RWPE1 (cell line): ENCODE results near the gene OR5AC2.
A peak's percentile ranks its signal among the peaks of the same experiment; 100 is the strongest.

Experiments used
- CTCF ChIA-PET: fragments of 350-600 bp; sonication (Branson Sonifier 250); formaldehyde crosslinking; extraction: SDS; loops from one replicate; lab custom pipeline; 2021; lab: Yijun Ruan, JAX
- POLR2A ChIA-PET: fragments of 400-600 bp; formaldehyde crosslinking; extraction: SDS; loops from one replicate; lab custom pipeline; 2020; ENCODE audit warnings: antibody characterized with exemption; ENCODE audit not compliant: low non-redundant PET; lab: Yijun Ruan, JAX
- DNase-seq: peaks from one replicate; pipeline ENCODE4 v3.0.0; 2012; ENCODE audit warnings: low spot score
- H3K27ac ChIP-seq: fragments of 450-650 bp; 2 replicates; pipeline ENCODE4 v1.5.1; 2017
- TF ChIP-seq, protein P1 (sequence below): fragments of 450-650 bp; conservative IDR thresholded peaks from 2 replicates; pipeline ENCODE4 v1.5.1; 2017; ENCODE audit warnings: low read depth, mild to moderate bottlenecking

The OR5AC2 gene, protein sequence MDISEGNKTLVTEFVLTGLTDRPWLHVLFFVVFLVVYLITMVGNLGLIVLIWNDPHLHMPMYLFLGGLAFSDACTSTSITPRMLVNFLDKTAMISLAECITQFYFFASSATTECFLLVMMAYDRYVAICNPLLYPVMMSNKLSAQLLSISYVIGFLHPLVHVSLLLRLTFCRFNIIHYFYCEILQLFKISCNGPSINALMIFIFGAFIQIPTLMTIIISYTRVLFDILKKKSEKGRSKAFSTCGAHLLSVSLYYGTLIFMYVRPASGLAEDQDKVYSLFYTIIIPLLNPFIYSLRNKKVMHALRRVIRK

DNA sequence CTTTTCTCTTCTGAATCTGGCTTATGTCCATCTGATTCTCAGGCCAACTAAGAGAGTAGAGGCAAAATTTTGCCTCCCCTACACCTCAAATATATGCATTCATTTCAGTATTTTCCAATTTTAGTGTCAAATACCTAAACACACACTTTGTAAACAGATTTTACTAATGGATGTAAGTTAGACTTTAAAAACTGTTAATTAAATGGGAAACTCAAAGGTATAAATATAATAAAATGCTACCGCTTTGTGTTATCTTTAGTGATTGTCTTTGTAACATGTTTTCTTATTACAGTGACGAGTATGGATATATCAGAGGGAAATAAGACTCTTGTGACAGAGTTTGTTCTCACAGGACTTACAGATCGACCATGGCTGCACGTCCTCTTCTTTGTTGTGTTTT lies at the start of gene OR5AC2:
TSS of gene OR5AC2 (plus strand) at position 301 of the 400 bp plus-strand sequence. CDS start at position 301, 0 bp downstream.
- no peak for DNase-seq
- TF ChIP-seq, protein P1, sequence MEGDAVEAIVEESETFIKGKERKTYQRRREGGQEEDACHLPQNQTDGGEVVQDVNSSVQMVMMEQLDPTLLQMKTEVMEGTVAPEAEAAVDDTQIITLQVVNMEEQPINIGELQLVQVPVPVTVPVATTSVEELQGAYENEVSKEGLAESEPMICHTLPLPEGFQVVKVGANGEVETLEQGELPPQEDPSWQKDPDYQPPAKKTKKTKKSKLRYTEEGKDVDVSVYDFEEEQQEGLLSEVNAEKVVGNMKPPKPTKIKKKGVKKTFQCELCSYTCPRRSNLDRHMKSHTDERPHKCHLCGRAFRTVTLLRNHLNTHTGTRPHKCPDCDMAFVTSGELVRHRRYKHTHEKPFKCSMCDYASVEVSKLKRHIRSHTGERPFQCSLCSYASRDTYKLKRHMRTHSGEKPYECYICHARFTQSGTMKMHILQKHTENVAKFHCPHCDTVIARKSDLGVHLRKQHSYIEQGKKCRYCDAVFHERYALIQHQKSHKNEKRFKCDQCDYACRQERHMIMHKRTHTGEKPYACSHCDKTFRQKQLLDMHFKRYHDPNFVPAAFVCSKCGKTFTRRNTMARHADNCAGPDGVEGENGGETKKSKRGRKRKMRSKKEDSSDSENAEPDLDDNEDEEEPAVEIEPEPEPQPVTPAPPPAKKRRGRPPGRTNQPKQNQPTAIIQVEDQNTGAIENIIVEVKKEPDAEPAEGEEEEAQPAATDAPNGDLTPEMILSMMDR, result no peak
- POLR2A ChIA-PET, result no interaction called here
- no peak within 1 kb of the TSS for H3K27ac ChIP-seq
- CTCF ChIA-PET, result no interaction called here

GRCh38 chr3:98038286-98038685 lies 48.7 kb upstream of the OR5AC2 start:
- TF ChIP-seq, protein P1, result no peak
- no peak overlapping the region for H3K27ac ChIP-seq
- no peak for DNase-seq
- CTCF ChIA-PET, result interaction anchor here (0.6 to 1.2 kb wide), 4 partner anchors 19 to 564 kb away, joined by 3 to 4 read pairs (median 4); no protein-coding TSS in a partner anchor
- POLR2A ChIA-PET, result no interaction called here

GRCh38 chr3:98038876-98039275 lies 48.1 kb upstream of the OR5AC2 start:
- POLR2A ChIA-PET, result no interaction called here
- TF ChIP-seq, protein P1, result no peak

DNA sequence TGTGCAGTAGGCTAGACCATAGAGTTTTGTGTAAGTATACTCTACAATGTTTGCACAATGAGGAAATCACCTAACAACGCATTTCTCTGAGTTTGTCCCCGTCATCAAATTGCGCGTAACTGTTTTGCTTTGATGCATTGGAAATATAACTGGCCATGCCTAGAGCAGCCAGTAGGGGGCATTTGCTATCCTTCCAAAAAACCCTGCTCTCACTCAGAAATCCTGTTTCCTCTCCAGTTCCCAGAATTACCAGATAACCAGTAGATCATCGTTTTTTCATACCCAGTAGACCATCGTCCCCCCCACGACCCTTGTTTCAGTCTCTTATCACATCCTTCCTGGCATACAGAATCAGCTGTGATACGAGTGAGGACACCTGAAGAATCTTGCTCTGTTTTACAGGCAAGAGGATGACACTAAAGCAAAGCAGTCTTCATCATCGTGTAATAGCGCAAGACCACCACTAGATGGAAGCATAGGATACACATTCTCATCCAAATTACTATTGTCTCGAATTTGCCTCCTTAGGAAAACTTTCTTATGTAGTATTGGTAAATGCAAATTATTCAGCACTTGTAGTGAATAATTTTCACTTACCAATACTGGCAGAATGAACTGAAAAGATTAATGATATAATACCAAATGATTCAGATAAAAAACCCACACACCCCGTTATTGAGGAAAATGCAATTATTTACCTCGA lies 47.5 kb upstream of the OR5AC2 start:
- ChIA-PET CTCF (interaction anchor here (0.6 to 1.9 kb wide), 14 partner anchors 22 to 1024 kb away, joined by 3 to 8 read pairs (median 4); partner anchors contain the start of gene CPOX), POLR2A (no interaction called here)
- no peak overlapping the region for H3K27ac ChIP-seq
- DNase-seq, result peak; percentile 55
- TF ChIP-seq, protein P1, result peak; percentile 94

More at GRCh38 chr3:98038876-98039275, 48.1 kb upstream of the OR5AC2 start:
- CTCF ChIA-PET, result interaction anchor here (0.6 to 1.9 kb wide), 11 partner anchors 20 to 940 kb away, joined by 3 to 8 read pairs (median 4); partner anchors contain the start of gene CPOX
- H3K27ac ChIP-seq, result no peak overlapping the region
- no peak for DNase-seq

GRCh38 chr3:98041350-98041749 lies 45.6 kb upstream of the OR5AC2 start:
- DNase-seq, result no peak
- TF ChIP-seq, protein P1, result no peak
- POLR2A ChIA-PET, result no interaction called here
- CTCF ChIA-PET, result interaction anchor here (0.7 to 0.8 kb wide), 2 partner anchors 24 to 309 kb away, joined by 3 read pairs; no protein-coding TSS in a partner anchor
- H3K27ac ChIP-seq, result no peak overlapping the region

- no peak for DNase-seq
- POLR2A ChIA-PET, result no interaction called here
- TF ChIP-seq, protein P1, result no peak
- CTCF ChIA-PET, result interaction anchor here (0.6 to 1.0 kb wide), 3 partner anchors 26 to 274 kb away, joined by 3 to 4 read pairs (median 3); no protein-coding TSS in a partner anchor
- H3K27ac ChIP-seq, result no peak overlapping the region
Observed at GRCh38 chr3:98048586-98048985, 38.4 kb upstream of the OR5AC2 start.
